GM19025 (cell line): ENCODE data around the gene EIF1AY.
"Not testable (repeated sequence)": the region's sequence is repeated elsewhere in the genome, so short reads cannot be mapped to it uniquely, and the experiment has no call there.

Experiments used
- ATAC-seq: cut with Tn5 transposase; IDR thresholded peaks from one replicate; pipeline ENCODE4 v1.9.1; 2021; ENCODE audit warnings: mild to moderate bottlenecking, low read depth, moderate library complexity; ENCODE audit not compliant: unreplicated experiment

EIF1AY gene

GRCh38 chrY:20575531-20576121 is at the start of gene EIF1AY:
Gene EIF1AY (plus strand): TSS chrY:20575776. CDS start chrY:20575872, 96 bp downstream.
- ATAC-seq: peak; percentile 92

GRCh38 chrY:20528435-20528834 is 47.1 kb upstream of the EIF1AY start:
- ATAC-seq: no peak

- ATAC-seq: no peak
Measured at GRCh38 chrY:20538186-20538585, 37.4 kb upstream of the EIF1AY start.

GRCh38 chrY:20538933-20539332 is 36.6 kb upstream of the EIF1AY start:
- no peak for ATAC-seq

- ATAC-seq: no peak
Measured at GRCh38 chrY:20544451-20544960, 31.1 kb upstream of the EIF1AY start.

- ATAC-seq: no peak
Measured at GRCh38 chrY:20546071-20546470, 29.5 kb upstream of the EIF1AY start.

- no peak for ATAC-seq
Measured at GRCh38 chrY:20549289-20549688, 26.3 kb upstream of the EIF1AY start.

- no peak for ATAC-seq
Measured at GRCh38 chrY:20551840-20552239, 23.7 kb upstream of the EIF1AY start.

- ATAC-seq: not testable (repeated sequence)
Measured at GRCh38 chrY:20552764-20553323, 22.7 kb upstream of the EIF1AY start.

GRCh38 chrY:20555820-20556219 is 19.8 kb upstream of the EIF1AY start:
- no peak for ATAC-seq

- ATAC-seq: no peak
Measured at GRCh38 chrY:20558677-20559076, 16.9 kb upstream of the EIF1AY start.

GRCh38 chrY:20559873-20560512 is 15.6 kb upstream of the EIF1AY start:
- no peak for ATAC-seq

GRCh38 chrY:20571306-20571705 is 4.3 kb upstream of the EIF1AY start:
- ATAC-seq: no peak

- ATAC-seq: no peak
Measured at GRCh38 chrY:20576506-20576905, 930 bp downstream of the EIF1AY start.

GRCh38 chrY:20578206-20578605 is 2.6 kb downstream of the EIF1AY start:
- ATAC-seq: no peak

GRCh38 chrY:20581687-20582086 is 6.1 kb downstream of the EIF1AY start:
- no peak for ATAC-seq

GRCh38 chrY:20586161-20586560 is 10.6 kb downstream of the EIF1AY start:
- ATAC-seq: no peak
